ENCODE measurements around the gene FCHO2.

- TF ChIP-seq EZH2 (IDR thresholded peaks at IDR 0.05) (no peak), FOXP2 (optimal IDR thresholded peaks at IDR 0.05; ENCODE audit: control extremely low read depth, extremely low read length, insufficient read depth) (no peak), POLR2AphosphoS5 (IDR thresholded peaks at IDR 0.05; ENCODE audit: borderline replicate concordance, low read depth, low read length) (no peak)
Measured at GRCh38 chr5:72985719-72986118, 29.9 kb downstream of the FCHO2 start.
